ENCODE results near the gene LTA4H. TPM values are rescaled to one million over a fixed set of nuclear protein-coding genes. Genes with fewer than 3 reads are reported as not detected.
A peak's percentile ranks its signal among the peaks of the same experiment; 100 is the strongest.

Gene LTA4H
- total and polyA plus RNA-seq, 7 donors = 39.6 to 77.3 (median 58.6) TPM

GRCh38 chr12:95998611-95999286 lies 36.6 kb downstream of the LTA4H start:
- H3K36me3 ChIP-seq = peaks cover 0 to 39% (median 6%) of the 10 kb centered on the region in 4 donors
- no peak overlapping the region for H3K27ac ChIP-seq
- H3K9me3 ChIP-seq = no peaks in the 10 kb centered on the region
- no peaks in the 10 kb centered on the region for H3K27me3 ChIP-seq
- intact Hi-C loops (cut with DNase I) = loop anchor here (5.0 kb wide), 1 partner anchor 416 kb away; no protein-coding TSS in a partner anchor
- DNase-seq = no peak
- H3K4me1 ChIP-seq = no peaks in the 10 kb centered on the region
- H3K4me3 ChIP-seq = no peak overlapping the region
- TF ChIP-seq EP300 (IDR thresholded peaks at IDR 0.05) = no peak
- TF ChIP-seq, protein P1, sequence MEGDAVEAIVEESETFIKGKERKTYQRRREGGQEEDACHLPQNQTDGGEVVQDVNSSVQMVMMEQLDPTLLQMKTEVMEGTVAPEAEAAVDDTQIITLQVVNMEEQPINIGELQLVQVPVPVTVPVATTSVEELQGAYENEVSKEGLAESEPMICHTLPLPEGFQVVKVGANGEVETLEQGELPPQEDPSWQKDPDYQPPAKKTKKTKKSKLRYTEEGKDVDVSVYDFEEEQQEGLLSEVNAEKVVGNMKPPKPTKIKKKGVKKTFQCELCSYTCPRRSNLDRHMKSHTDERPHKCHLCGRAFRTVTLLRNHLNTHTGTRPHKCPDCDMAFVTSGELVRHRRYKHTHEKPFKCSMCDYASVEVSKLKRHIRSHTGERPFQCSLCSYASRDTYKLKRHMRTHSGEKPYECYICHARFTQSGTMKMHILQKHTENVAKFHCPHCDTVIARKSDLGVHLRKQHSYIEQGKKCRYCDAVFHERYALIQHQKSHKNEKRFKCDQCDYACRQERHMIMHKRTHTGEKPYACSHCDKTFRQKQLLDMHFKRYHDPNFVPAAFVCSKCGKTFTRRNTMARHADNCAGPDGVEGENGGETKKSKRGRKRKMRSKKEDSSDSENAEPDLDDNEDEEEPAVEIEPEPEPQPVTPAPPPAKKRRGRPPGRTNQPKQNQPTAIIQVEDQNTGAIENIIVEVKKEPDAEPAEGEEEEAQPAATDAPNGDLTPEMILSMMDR (IDR thresholded peaks at IDR 0.05) = peak in 3 of 4 experiments; percentile 65 to 70 (median 68)
- TF ChIP-seq POLR2AphosphoS5 (IDR thresholded peaks at IDR 0.05) = no peak
- WGBS, 2 donors = 25 to 40% methylated on average over 7 of the region's 7 CpGs

GRCh38 chr12:95997911-95998510 lies 37.4 kb downstream of the LTA4H start:
- TF ChIP-seq POLR2AphosphoS5 (IDR thresholded peaks at IDR 0.05) = no peak
- no peak for TF ChIP-seq EP300 (IDR thresholded peaks at IDR 0.05)
- TF ChIP-seq, protein P1 (IDR thresholded peaks at IDR 0.05) = no peak
- TF ChIP-seq POLR2A (IDR thresholded peaks at IDR 0.05) = no peak
- Histone ChIP-seq H3K36me3 (peaks cover 0 to 32% (median 4%) of the 10 kb centered on the region in 4 donors), H3K4me3 (no peak overlapping the region), H3K27ac (no peak overlapping the region), H3K9me3 (no peaks in the 10 kb centered on the region), H3K27me3 (no peaks in the 10 kb centered on the region), H3K4me1 (no peaks in the 10 kb centered on the region)
- 82 to 83% methylated on average over 5 of the region's 5 CpGs for WGBS, 2 donors
- DNase-seq = no peak
- intact Hi-C loops (cut with DNase I) = loop anchor here (2.0 to 5.0 kb wide), 2 partner anchors 79 to 416 kb away; no protein-coding TSS in a partner anchor

DNA sequence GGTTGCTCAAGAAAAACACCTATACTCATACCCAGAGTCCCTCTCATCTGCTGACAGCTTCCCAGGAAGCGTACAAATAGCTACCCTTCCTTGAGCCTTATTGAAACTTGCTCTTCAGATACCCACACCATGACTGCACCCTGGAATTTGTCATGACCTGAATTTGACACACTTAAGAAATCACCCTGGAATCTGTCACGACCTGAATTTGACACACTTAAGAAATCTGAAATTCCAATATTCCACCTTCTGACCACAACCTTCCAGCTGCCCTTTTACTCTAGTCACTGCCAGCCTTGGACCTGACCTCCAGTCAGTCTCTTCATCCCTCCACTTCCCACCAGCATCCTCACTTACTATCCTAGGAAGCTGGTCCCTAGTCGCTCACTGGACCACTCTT lies 38.1 kb downstream of the LTA4H start:
- intact Hi-C loops (cut with DNase I) = loop anchor here (2.0 to 5.0 kb wide), 2 partner anchors 78 to 415 kb away; no protein-coding TSS in a partner anchor

DNA sequence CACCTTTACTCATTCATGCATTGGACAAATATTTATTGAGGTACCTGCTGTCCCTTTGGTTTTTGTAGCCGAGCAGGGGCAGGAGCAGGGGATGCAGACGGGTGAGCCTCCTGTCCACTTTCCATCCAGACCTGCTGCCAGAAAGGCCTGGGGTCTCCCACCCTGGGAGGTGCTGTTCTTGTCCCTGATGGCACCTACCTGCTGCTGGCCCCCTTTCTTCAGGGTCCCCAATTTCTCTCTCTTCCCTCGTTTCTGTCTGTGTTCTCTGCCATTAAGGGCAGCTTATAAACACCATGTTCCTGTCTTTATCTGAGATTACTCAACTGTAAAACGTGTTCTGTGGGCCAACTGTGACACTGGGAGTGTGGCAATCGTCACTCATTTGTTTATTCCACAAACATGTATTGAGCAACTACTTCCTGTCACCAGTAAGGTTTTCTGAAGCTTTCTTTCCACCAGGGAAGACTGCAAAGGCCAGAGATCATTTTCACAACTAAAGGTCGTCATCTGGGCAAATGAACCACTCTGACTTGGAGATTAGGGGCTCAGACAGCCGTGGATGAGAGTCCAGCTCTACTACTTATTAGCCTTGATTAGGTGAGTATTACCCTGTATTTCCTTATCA lies 39.2 kb downstream of the LTA4H start, which contains the start of gene HAL:
TSS of gene HAL (minus strand) at position 311 of the 625 bp plus-strand sequence. CDS start 434 bp downstream, outside the sequence.
- intact Hi-C loops (cut with DNase I) = loop anchor here (2.0 to 5.0 kb wide), 2 partner anchors 77 to 414 kb away; no protein-coding TSS in a partner anchor
- Histone ChIP-seq H3K9me3 (no peaks in the 10 kb centered on the region), H3K27ac (no peak within 1 kb of the TSS), H3K4me1 (no peaks in the 10 kb centered on the region), H3K27me3 (no peaks in the 10 kb centered on the region), H3K4me3 (no peak within 1 kb of the TSS), H3K36me3 (peaks cover 0 to 15% (median 2%) of the 10 kb centered on the region in 4 donors)
- no peak for DNase-seq
- 29 to 69% methylated on average over 7 of the region's 7 CpGs for WGBS, 2 donors
- TF ChIP-seq, protein P1 (IDR thresholded peaks at IDR 0.05) = no peak
- no peak for TF ChIP-seq POLR2AphosphoS5 (IDR thresholded peaks at IDR 0.05)
- no peak for TF ChIP-seq EP300 (IDR thresholded peaks at IDR 0.05)
- TF ChIP-seq POLR2A (IDR thresholded peaks at IDR 0.05) = no peak

More for the DNA sequence above, 38.1 kb downstream of the LTA4H start:
- no peak overlapping the region for H3K4me3 ChIP-seq
- H3K27ac ChIP-seq = no peak overlapping the region
- no peaks in the 10 kb centered on the region for H3K4me1 ChIP-seq
- peaks cover 0 to 24% (median 2%) of the 10 kb centered on the region in 4 donors for H3K36me3 ChIP-seq
- H3K27me3 ChIP-seq = no peaks in the 10 kb centered on the region
- DNase-seq = no peak
- no peak for TF ChIP-seq POLR2AphosphoS5 (IDR thresholded peaks at IDR 0.05)
- no peak for TF ChIP-seq EP300 (IDR thresholded peaks at IDR 0.05)
- TF ChIP-seq, protein P1 (IDR thresholded peaks at IDR 0.05) = no peak
- no peak for TF ChIP-seq POLR2A (IDR thresholded peaks at IDR 0.05)
- H3K9me3 ChIP-seq = no peaks in the 10 kb centered on the region
- WGBS, 2 donors = 92 to 93% methylated on average over 3 of the region's 3 CpGs
